Naive B cell (primary cell): ENCODE results near the gene PPP1R15B. TPM values are rescaled to one million over a fixed set of nuclear protein-coding genes. Genes with fewer than 3 reads are reported as not detected.

ENCODE experiments used
- ATAC-seq, 2 donors: fragments of 150-1000 bp; cut with Tn5 transposase; 2 replicates each; pipeline ENCODE4 v1.10.0; 2021; ENCODE audit warnings: low read depth in 2 of 2, mild to moderate bottlenecking in 2 of 2, moderate library complexity in 2 of 2
- DNase-seq: peaks from one replicate; pipeline ENCODE4 v3.0.0; 2022
- H3K27ac Mint-ChIP-seq, 6 donors: one replicate each; pipeline ENCODE4 v1.8.0; 2020 to 2022; ENCODE audit warnings: mild to moderate bottlenecking in 6 of 6, mixed read lengths in 6 of 6, moderate library complexity in 5 of 6, inconsistent platforms in 2 of 6
- H3K27me3 Mint-ChIP-seq, 3 donors: one replicate each; pipeline ENCODE4 v1.8.0; 2021 to 2022; ENCODE audit warnings: mixed read lengths in 3 of 3, mild to moderate bottlenecking in 1 of 3
- H3K36me3 Mint-ChIP-seq, 2 donors: one replicate each; pipeline ENCODE4 v1.8.0; 2020 to 2022; ENCODE audit warnings: mixed read lengths in 2 of 2, inconsistent platforms in 1 of 2, mild to moderate bottlenecking in 1 of 2
- H3K4me1 Mint-ChIP-seq, 3 donors: one replicate each; pipeline ENCODE4 v1.8.0; 2020 to 2022; ENCODE audit warnings: mixed read lengths in 3 of 3, inconsistent platforms in 1 of 3, mild to moderate bottlenecking in 1 of 3, moderate library complexity in 1 of 3
- H3K4me3 Mint-ChIP-seq, 8 donors: one replicate each; pipeline ENCODE4 v1.8.0; 2020 to 2022; ENCODE audit warnings: mild to moderate bottlenecking in 8 of 8, mixed read lengths in 8 of 8, moderate library complexity in 8 of 8, inconsistent platforms in 2 of 8
- H3K9me3 Mint-ChIP-seq, 7 donors: one replicate each; pipeline ENCODE4 v1.8.0; 2020 to 2022; ENCODE audit warnings: mixed read lengths in 7 of 7, mild to moderate bottlenecking in 5 of 7, inconsistent platforms in 2 of 7, moderate library complexity in 1 of 7
- polyA plus RNA-seq, 6 donors: library from polyadenylated mRNA; unstranded; fragments of 300-500 nt; fragmentation: Illumina TruSeq; gene quantifications; one replicate each; pipeline ENCODE4 v1.2.3, GENCODE V29; 2021; ENCODE audit warnings: low read depth in 6 of 6

The PPP1R15B gene
- polyA plus RNA-seq, 6 donors from 2014 or later: 18.5 to 39.0 (median 33.0) TPM

DNA sequence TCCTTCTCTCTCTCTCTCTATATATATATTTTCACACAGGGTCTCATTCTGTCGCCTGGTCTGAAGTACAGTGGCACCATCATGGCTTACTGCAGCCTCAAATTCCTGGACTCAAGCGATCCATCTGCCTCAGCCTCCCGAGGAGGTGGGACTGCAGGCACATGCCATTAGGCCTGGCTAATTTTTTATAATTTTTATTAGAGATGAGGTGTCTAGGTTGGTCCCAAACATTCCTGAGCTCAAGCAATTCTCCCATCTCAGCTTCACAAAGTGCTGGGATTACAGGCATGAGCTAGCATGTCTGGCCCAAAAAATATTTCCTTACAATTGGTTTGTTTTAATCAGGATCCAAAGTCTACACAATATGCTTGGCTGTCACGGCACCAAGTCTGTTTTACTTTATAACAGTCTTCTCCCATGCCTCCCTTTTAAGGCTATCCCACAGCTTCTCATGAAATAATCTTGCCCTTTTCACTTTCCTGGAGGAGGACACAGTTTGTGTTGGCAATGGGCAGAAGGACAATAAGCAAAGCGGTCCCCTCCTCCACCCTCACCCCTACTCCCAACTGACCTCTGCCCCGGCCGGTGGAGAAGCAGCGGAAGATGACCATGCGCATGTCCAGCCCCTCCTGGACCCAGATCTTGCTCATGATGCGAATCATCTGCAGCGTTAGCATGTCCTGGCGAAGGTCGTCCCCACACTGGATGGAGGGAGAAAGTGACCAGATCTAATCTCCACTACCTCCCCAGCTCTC, 28.2 kb upstream of the PPP1R15B start:
- Mint-ChIP-seq H3K27me3 (no peaks in the 10 kb centered on the region), H3K36me3 (peaks cover 40 to 66% of the 10 kb centered on the region in 2 donors), H3K27ac (peak overlapping the region in 4 of 6 donors; percentile 11 to 75 (median 64)), H3K4me3 (no peak overlapping the region), H3K9me3 (no peaks in the 10 kb centered on the region), H3K4me1 (peaks cover 4 to 26% (median 12%) of the 10 kb centered on the region in 3 donors)
- no peak for DNase-seq
- ATAC-seq: no peak

GRCh38 chr1:204438628-204439027, 27.0 kb upstream of the PPP1R15B start:
- Mint-ChIP-seq H3K4me1 (peaks cover 0 to 26% (median 14%) of the 10 kb centered on the region in 3 donors), H3K36me3 (peaks cover 45 to 66% of the 10 kb centered on the region in 2 donors), H3K4me3 (no peak overlapping the region), H3K9me3 (no peaks in the 10 kb centered on the region), H3K27me3 (no peaks in the 10 kb centered on the region), H3K27ac (peak overlapping the region; percentile 32 to 79 (median 39))
- ATAC-seq (no peak), DNase-seq (no peak)

DNA sequence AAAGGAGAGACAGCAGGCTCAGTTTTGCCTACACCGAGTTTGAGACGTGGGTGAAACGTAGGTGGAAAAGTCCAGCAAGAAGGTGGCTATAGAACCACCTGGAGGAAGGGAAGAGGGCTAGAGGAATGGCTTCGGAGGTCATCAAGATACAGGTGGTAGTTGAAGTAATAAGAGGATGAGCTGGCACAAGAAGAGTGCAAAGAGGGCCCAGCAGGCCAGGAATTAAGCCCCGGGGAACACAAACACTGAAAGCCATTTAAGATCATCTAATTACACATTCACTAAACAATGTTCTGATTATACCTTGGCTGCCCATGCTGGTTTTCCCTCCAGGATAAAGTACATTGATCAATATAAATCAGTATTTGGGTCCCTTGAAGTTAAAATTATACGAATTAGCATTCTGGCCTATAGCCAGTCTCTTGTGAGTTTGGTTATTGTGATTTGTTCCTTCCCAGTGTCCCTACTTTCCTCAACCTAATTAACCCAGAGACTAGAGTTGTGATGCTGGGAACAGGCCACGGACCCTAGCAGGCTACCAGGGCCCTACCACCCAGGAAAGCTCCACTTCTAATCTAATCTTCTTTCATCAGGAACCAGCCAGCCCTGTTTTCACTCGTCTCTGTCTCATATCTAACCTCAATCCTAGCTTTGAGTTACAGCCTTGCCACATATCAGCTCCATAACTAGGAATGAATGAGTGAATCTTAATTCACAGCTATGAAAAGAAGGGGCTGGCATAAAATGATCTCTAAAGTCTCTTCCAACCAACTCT, 26.4 kb upstream of the PPP1R15B start:
- ATAC-seq: no peak
- H3K4me3 Mint-ChIP-seq: no peak overlapping the region
- H3K27ac Mint-ChIP-seq: peak overlapping the region; percentile 36 to 96 (median 72)
- DNase-seq: no peak
- H3K9me3 Mint-ChIP-seq: no peaks in the 10 kb centered on the region
- peaks cover 46 to 71% of the 10 kb centered on the region in 2 donors for H3K36me3 Mint-ChIP-seq
- no peaks in the 10 kb centered on the region for H3K27me3 Mint-ChIP-seq
- H3K4me1 Mint-ChIP-seq: peaks cover 0 to 26% (median 20%) of the 10 kb centered on the region in 3 donors

GRCh38 chr1:204435872-204436271, 24.3 kb upstream of the PPP1R15B start:
- Mint-ChIP-seq H3K9me3 (no peaks in the 10 kb centered on the region), H3K4me1 (peaks cover 15 to 27% (median 20%) of the 10 kb centered on the region in 3 donors), H3K36me3 (peaks cover 41 to 78% of the 10 kb centered on the region in 2 donors), H3K4me3 (no peak overlapping the region), H3K27ac (peak overlapping the region in 2 of 6 donors; percentile 59 to 70), H3K27me3 (no peaks in the 10 kb centered on the region)
- no peak for DNase-seq
- no peak for ATAC-seq

GRCh38 chr1:204435381-204435831, 23.8 kb upstream of the PPP1R15B start:
- ATAC-seq: no peak
- Mint-ChIP-seq H3K4me1 (peaks cover 15 to 27% (median 20%) of the 10 kb centered on the region in 3 donors), H3K27me3 (no peaks in the 10 kb centered on the region), H3K27ac (peak overlapping the region in 3 of 6 donors; percentile 16 to 54 (median 27)), H3K9me3 (no peaks in the 10 kb centered on the region), H3K4me3 (no peak overlapping the region), H3K36me3 (peaks cover 40 to 78% of the 10 kb centered on the region in 2 donors)
- no peak for DNase-seq

- no peak for DNase-seq
- Mint-ChIP-seq H3K27ac (peak overlapping the region in 4 of 6 donors; percentile 42 to 93 (median 77)), H3K36me3 (peaks cover 37 to 77% of the 10 kb centered on the region in 2 donors), H3K4me3 (no peak overlapping the region), H3K27me3 (no peaks in the 10 kb centered on the region), H3K9me3 (no peaks in the 10 kb centered on the region), H3K4me1 (peaks cover 15 to 27% (median 20%) of the 10 kb centered on the region in 3 donors)
- ATAC-seq: no peak
Measured at GRCh38 chr1:204434116-204434755, 22.6 kb upstream of the PPP1R15B start.

- DNase-seq: no peak
- H3K27ac Mint-ChIP-seq: peak overlapping the region in 3 of 6 donors; percentile 60 to 86 (median 69)
- peaks cover 30 to 69% of the 10 kb centered on the region in 2 donors for H3K36me3 Mint-ChIP-seq
- H3K27me3 Mint-ChIP-seq: no peaks in the 10 kb centered on the region
- ATAC-seq: no peak
- H3K4me1 Mint-ChIP-seq: peaks cover 15 to 26% (median 22%) of the 10 kb centered on the region in 3 donors
- no peak overlapping the region for H3K4me3 Mint-ChIP-seq
- H3K9me3 Mint-ChIP-seq: no peaks in the 10 kb centered on the region
Measured at GRCh38 chr1:204432708-204433107, 21.1 kb upstream of the PPP1R15B start.

DNA sequence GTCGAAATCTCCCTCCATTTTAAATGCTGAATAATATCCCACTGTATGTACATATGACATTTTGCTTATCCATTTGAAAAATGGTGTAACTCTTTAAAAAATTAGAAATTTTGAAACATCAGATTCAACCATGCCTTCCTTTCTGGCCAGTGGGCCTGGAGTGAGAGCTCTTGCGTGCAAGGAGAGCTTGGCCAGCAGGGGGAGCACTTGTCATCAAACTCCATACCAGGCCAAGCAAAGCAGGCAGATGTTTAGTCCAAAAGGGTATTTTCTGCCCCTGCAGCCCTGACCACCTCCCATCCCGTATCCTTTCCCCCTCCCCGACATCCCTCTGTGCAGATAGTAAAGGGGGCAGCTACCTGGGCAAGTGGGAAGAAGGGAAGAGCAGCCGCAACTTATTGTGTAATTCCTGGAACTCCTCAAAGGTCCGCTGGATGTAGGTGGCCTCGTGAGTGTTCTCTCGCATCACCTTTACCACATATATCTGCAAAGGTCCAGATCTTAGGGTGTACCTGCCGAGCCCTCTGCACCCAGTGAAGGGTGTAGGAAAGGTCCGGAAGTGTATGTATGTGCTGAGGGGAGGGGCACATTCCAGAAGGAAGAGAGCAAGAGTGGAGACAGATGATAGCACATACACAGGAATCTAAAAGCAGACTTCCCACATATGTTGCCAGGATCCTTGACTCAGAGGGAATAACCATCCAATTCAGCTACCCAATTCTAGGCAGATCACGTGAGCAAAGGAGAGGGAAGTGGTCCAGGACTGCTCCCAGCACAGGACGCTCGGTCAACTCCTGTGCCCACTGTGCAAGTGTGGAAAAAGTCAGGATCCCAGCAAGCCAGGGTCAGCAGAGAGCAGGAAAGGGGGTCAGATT, 19.9 kb upstream of the PPP1R15B start:
- peak; percentile 70 for DNase-seq
- Mint-ChIP-seq H3K4me1 (peaks cover 15 to 20% (median 19%) of the 10 kb centered on the region in 3 donors), H3K36me3 (peaks cover 33 to 64% of the 10 kb centered on the region in 2 donors), H3K27me3 (no peaks in the 10 kb centered on the region), H3K27ac (peak overlapping the region; percentile 69 to 95 (median 88)), H3K4me3 (no peak overlapping the region), H3K9me3 (no peaks in the 10 kb centered on the region)
- ATAC-seq: peak; percentile 81 to 89

DNA sequence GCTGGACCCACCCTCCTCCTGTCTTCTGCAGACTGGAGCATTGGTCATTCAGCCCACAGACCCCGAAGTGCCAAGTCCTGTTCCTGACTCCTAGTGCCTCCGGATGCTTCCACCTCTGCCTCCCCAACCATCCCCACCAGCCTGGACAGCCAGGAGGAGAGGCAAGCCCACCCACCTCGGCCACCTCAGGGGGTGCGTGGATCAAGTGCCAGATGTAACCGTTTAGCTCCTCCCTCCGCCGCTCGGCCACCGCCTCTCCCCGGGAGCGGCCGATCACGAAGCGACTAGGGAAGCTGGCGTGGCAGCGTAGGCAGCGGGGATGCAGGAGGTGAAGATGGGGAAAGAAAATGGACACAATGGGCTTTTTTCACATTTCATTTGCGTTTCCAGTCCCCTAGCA, 18.1 kb upstream of the PPP1R15B start:
- Mint-ChIP-seq H3K36me3 (peaks cover 43 to 63% of the 10 kb centered on the region in 2 donors), H3K27me3 (no peaks in the 10 kb centered on the region), H3K27ac (peak overlapping the region in 2 of 6 donors; percentile 47 to 88), H3K4me1 (peaks cover 19 to 25% (median 24%) of the 10 kb centered on the region in 3 donors), H3K4me3 (no peak overlapping the region), H3K9me3 (no peaks in the 10 kb centered on the region)
- no peak for ATAC-seq
- no peak for DNase-seq

DNA sequence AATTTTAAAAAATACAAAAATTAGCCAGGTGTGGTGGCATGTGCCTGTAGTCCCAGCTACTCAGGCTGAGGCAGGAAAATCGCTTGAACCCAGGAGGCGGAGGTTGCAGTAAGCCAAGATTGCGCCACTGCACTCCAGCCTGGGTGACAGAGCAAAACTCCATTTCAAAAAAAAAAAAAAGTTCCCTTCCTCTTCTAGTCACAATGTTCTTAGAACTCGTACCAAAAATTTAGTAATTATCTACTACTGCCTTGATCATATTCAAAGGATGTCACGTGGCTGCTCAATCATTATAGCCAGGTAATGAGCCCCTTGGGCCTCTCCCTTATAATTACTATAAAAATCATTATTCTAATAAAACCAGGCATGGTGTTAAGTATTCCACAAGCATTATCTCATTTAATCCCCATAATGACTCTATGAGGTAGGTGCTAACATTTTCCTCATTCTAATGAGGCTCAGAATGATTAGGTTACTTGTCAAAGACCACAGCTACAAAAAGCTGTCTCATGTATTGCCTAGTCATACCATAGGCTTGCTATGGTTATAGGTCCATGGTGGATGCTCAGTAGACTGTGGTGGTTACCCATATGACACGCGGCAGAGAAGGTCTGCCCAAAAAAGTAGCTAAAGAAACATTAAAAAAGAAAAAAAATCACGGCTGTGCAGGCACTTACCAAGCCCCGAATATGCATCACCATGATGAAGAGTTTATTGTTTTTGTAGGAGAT, 15.5 kb upstream of the PPP1R15B start:
- no peaks in the 10 kb centered on the region for H3K9me3 Mint-ChIP-seq
- peaks cover 30 to 37% of the 10 kb centered on the region in 2 donors for H3K36me3 Mint-ChIP-seq
- no peaks in the 10 kb centered on the region for H3K27me3 Mint-ChIP-seq
- H3K27ac Mint-ChIP-seq: peak overlapping the region in 4 of 6 donors; percentile 47 to 83 (median 77)
- H3K4me1 Mint-ChIP-seq: peaks cover 15 to 24% (median 16%) of the 10 kb centered on the region in 3 donors
- no peak for ATAC-seq
- no peak overlapping the region for H3K4me3 Mint-ChIP-seq
- no peak for DNase-seq

DNA sequence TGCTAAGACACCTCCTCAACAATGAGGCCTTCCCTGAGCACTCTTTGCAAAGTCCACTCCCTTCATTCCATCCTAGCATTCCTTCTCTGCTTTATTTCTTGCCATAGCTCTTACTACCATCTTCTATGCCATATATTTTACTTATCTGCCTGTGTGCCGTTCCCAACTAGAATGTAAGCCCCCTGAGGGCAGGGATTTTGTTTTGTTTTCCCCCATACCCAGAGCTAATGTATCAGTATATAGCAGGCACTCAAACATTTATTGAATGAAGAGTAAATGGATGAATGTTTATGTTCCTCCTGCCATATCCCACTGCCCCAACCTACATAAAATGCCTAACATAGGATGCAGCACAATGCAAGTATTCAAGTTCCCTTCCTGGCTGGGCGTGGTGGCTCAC, 14.9 kb upstream of the PPP1R15B start:
- Mint-ChIP-seq H3K4me1 (peaks cover 9 to 17% (median 14%) of the 10 kb centered on the region in 3 donors), H3K27me3 (no peaks in the 10 kb centered on the region), H3K9me3 (no peaks in the 10 kb centered on the region), H3K4me3 (peak overlapping the region in 1 of 8 donors; percentile 54), H3K27ac (peak overlapping the region in 4 of 6 donors; percentile 17 to 86 (median 76)), H3K36me3 (peaks cover 27 to 30% of the 10 kb centered on the region in 2 donors)
- DNase-seq: no peak
- no peak for ATAC-seq

- DNase-seq: no peak
- no peaks in the 10 kb centered on the region for H3K9me3 Mint-ChIP-seq
- H3K4me1 Mint-ChIP-seq: peaks cover 6 to 13% (median 10%) of the 10 kb centered on the region in 3 donors
- H3K27ac Mint-ChIP-seq: peak overlapping the region in 5 of 6 donors; percentile 70 to 86 (median 83)
- no peak for ATAC-seq
- H3K36me3 Mint-ChIP-seq: peaks cover 23 to 26% of the 10 kb centered on the region in 2 donors
- H3K27me3 Mint-ChIP-seq: no peaks in the 10 kb centered on the region
- H3K4me3 Mint-ChIP-seq: peak overlapping the region in 1 of 8 donors; percentile 54
Measured at GRCh38 chr1:204426035-204426436, 14.4 kb upstream of the PPP1R15B start.
